ENCODE measurements around the gene MBD6.
"Not testable (repeated sequence)": the region's sequence is repeated elsewhere in the genome, so short reads cannot be mapped to it uniquely, and the experiment has no call there.

The MBD6 gene

DNA sequence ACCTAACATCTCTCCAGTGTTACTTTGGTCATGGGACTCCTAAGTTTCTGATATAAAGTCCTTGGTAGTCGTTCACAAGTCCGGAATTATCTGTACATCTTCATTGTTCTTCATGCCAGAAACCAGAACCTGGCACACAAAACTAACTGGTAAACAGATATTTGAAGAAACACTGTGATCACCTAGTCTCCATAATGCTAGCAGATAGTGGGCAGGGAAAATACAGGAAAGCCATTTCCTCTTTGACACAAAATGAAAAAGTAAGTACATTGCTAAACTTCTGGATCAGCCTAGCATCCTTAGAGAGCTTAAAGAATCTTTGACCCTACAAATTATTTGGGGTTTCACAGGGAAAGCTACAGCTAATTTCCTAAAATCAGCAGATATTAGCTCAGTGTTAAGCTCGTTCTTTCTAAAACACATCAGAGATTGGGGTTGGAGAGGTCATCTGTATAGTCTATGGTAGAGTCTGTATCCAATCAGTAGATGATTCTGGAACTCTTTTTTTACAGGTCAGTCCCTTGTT, 7.2 kb upstream of the MBD6 start:
- no peak for DNase-seq

DNA sequence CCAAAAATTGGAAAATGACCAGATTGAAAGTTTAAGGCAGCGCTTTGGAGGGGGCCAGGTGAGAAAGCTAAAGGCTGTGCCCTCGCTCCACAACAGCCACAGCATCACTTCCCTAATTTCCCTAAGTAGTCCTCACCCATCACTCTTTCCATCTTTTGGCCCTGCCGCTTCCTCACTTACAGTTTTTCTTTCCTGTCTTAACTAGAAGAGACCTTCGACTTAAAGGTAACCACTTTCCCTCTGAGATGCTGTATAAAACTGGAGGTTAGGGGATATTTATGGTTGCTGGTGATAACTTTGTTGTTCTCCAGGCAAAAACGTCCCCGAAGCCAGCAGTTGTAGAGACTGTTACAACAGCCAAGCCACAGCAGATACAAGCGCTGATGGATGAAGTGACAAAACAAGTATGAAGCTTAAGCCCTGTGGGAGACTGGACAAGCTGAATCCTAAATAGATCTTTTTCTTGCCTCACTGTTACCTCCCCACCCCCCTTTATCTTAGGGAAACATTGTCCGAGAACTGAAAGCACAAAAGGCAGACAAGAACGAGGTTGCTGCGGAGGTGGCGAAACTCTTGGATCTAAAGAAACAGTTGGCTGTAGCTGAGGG, 6.6 kb upstream of the MBD6 start:
- DNase-seq, result no peak

DNA sequence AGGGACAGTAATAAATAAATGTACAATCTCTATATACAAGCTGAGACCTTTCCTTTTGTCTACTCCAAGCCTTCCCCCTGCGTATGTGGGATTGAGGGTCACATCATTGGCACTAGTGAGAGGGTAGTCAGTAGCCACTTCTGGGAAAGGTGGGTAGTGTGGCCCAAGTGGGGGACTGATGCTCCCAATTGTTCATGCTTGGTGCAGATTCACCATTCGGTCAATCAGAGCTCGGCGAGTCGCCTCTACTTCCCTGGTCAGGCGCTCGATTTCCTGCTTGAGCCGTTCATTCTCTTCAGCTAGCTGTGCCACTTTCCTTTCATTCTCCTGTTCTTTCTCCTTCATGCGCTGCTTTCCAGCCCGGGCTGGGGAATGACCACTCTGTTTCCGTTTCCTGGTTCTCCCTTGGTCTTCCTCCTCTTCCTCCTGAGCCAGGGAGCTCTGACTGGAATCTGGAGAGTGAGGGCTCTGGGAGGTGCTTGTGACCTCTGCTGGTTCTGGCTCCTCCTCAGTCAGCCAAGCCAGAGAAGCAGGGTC, 5.9 kb upstream of the MBD6 start:
- no peak for DNase-seq

DNA sequence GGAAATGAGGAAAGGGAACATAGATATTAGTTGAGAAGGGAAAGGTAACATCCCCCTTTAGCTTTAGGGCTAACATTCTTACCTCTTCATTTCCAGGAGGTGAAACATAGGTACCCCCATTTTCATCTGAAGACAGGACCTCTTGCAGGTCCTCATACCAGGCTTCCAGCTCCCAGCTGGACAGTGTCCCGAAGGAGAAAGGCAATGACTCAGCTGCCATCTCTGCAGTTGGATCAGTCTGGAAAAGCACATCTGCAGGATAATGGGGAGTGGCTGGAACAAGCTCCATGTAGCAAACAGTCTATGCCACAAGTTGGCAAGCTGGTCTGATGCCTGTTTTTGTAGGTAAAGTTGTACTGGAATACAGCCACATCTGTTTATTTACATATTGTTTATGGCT, 5.4 kb upstream of the MBD6 start:
- DNase-seq, result no peak

DNA sequence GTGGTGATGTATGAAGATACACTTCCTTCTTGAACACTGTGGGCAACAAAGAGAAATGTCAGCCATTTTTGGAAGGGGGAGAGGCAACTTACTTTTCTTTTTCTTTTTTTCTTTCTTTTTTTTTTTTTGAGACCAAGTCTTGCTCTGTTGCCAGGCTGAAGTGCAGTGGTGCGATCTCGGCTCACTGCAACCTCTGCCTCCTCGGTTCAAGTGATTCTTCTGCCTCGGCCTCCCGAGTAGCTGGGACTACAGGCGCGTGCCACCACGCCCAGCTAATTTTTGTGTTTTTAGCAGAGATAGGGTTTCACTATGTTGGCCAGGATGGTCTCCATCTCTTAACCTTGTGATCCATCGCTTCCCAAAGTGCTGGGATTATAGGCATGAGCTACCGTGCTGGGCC, 4.9 kb upstream of the MBD6 start:
- not testable (repeated sequence) for DNase-seq

DNA sequence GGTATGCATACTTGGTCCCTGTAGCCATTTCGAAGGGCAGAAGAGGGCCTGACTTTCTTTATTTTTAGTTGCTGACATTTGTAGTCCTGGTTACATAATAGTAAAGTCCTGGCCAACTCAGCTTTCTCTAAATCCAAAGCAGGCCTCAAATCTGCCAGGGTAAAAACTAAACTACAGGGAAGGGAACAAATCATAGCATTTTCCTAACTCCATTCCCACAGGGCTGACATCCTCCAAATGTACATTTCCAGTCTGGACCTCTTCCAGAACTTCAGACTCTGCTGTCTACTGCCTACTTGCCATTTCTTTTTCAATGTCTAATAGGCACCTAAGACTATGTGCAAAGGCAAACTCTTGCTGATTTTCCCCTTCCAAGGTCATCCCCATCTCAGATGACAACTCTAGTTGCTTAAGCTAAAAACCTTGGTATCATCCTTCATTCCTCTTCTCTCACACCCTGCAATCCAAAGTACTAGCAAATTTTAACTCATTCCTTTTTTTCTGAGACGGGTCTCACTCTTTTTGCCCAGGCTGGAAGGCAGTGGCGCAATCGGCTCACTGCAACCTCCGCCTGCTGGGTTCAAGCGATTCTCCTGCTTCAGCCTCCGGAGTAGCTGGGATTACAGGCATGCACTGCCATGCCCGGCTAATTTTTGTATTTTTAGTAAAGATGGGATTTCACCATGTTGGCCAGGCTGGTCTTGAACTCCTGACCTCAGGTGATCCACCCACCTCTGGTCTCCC, 4.3 kb upstream of the MBD6 start:
- no peak for DNase-seq

DNA sequence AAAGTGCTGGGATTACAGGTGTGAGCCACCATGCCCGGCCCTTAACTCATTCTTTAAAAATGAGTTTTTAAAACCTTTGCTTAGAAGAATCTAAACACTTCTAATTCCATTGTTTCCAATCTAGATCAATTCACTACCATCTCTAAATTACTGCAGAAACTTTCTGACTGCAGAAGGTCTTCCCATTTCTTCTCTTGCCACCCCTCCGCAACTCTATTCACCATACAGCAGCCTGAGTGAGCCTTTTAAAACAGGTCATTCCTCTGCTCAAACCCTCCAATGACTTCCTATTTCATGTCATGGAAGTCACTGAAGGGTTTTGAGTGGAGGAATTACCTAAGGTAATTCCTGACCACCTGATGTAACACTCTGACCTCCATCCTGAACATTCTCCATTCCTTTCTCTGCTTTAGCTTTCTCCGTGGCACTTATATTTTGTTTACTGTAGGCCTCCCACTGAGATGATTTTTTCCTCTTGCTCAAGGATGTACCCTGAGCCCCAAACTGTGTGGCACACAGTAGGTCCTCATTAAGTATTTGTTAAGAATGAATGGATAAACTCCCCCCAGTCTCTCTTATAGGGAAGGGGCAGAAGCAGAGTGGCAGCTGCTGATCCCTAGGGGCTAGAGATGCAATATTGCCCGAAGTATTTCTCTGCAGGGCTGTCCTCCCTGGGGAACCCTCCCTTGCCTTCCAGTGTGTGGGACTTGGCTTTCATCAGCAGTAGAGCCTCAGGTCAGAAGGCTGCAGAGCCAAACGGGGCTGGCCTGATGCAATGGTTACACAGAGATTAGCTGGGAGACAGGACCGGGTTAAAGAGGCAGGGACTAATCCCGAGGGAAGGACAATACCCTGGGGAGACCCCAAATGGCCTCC, 3.5 kb upstream of the MBD6 start:
- DNase-seq, result no peak

DNA sequence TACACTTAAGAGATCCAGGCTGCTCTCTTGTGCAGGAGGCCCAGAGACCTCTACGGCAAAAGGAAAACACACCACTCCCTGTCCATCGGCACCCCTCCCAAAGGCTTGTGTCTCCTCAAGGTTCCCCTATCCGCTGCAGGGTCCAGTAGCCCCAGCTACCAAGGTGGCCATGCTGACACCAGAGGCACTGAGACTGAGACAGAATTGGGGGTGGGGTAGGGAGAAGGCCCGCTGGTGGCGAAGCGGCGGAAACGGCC, 2.9 kb upstream of the MBD6 start:
- peak; percentile 23 for DNase-seq

DNA sequence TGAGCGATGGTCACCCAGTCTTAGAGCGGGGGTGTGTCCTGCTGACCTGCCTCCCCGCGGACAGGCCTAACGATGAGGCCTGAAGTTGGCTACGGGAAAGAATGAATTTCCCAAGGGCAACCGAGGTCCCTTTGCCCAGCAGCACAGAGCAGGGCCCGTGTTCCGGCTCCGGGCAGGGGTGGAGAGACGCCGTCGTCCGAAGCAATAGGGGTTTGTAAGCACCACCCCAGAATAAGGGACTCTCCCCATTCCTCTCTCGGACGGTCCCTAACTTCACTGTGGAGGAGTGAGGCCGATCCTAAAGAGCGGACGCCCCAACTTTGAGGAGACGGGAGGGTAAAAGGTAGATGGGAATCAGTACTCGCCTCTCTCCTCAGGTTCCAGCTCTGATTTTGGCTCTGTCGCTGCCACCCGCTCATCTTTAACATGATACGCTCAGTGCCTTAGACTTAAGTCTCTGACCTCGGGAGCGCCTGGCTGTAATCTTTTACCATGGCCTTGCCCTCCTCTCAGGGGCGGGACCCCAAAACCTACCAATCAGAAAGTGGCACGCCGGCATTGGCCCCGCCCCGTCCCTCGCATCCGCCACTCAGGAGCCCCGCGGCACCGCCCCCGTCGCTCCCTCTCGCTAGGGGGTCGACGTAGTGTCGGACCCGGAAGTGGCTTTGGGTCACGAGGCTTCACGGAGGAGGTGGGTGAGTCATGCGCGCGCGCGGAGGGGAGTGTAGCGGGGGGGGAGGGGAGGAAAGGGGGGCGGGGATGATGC, 2.4 kb upstream of the MBD6 start, which contains the start of gene DDIT3:
Gene DDIT3, minus strand, starts transcription at position 462 of the 766 bp plus-strand sequence. CDS start 3,108 bp downstream, outside the sequence.
- DNase-seq, result peak; percentile 98

DNA sequence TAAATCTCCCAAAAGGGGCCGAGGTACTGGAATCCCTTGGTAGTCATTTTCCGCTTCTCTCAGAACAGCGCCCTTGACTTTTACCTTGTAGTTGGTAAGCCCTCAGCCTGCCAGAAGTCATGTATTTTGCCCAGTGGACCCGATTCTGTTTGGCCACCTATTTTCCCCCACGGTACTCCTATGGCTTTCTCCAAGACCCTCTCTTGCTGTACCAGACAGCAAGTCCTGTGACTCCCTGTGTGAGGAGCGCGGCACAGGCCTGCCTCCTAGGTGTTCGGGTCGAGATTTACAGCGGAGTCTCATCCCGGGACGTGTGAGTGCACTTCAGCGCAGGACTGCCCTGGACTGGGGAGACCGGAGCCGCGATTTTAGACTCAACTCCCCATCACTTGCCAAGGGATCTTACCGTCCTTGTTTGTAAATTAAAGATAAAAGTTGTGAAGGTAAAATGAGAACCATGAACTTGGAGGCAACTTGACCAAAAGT, 1.1 kb upstream of the MBD6 start:
- no peak for DNase-seq

DNA sequence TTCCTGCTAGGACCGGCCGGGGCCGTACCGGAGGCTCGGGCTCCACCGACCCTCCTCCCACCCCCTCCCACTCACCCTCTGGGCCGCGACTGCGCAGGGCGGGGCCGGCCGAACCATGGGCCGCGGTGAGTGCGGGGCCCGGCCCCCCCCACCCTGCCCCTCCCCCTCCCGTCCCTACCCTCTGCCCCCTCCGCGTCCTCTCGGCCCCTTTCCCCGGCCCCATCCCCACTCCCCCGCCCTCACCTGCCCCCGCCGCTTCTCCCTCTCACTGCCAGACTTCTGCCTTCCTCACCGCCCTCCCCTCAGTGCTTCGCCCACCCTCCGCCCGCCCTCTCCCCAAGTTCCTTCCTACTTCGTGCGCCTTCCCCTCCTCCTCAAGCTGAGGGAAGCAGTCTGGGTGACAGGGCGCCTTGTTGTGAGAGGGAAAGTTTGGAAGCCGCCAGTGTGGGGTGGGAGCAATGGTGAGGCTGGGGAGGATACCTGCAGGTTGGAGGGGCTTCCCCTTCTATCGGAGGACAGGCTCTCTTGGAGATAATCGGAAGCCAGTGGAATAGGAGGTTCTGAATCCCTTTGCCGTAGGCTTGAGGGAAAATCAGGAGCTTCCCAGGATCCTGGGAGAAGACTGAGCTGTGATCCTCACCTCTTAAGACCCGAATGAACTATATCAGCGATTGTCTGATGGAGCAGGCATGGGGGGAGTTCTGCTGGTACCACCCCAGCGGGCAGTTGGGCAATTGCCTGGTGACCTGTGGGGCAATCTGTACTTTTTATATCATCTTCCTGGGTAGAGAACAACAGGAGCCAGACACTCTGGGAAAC, 472 bp downstream of the MBD6 start:
- DNase-seq, result peak; percentile 19

DNA sequence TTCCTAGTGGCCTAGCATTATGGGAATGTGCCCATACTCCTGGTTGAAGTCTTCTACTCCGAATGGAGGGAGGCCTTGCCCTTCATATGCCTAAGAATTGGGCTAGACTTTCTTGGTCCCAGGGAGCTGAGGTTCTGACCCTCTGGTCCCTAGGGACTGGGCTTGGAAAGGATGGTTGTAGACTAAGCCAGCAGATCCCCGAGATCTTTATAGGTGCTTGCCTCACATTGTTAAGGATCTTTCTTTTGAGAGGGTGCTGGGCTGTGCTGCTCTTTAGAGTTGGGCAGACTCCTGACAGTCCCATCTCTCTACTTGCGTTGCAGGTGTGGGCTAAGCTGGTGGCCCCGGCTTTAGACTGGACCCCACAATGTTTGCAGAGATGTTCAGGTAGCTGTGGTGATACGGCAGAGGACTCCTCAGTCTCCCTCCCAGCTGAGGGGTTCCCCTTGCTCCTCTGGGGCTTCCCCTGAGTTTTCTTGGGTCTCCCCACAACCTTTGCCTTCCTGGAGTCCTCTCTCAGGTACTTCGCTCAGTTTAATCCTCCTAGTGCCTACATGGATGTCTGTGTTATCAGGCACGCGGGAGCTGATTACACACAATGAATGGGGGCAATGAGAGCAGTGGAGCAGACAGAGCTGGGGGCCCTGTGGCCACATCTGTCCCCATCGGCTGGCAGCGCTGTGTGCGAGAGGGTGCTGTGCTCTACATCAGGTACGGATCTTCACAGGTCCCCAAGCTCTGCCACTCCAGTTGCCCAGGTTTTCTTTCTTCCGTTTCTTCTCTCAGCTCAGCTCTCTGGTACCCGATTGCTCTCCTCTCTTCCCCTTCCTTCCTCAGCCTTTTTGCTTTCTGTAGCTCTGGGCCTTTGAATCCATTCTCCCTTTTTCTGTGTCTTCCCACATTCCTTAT, 1.3 kb downstream of the MBD6 start:
- no peak for DNase-seq

DNA sequence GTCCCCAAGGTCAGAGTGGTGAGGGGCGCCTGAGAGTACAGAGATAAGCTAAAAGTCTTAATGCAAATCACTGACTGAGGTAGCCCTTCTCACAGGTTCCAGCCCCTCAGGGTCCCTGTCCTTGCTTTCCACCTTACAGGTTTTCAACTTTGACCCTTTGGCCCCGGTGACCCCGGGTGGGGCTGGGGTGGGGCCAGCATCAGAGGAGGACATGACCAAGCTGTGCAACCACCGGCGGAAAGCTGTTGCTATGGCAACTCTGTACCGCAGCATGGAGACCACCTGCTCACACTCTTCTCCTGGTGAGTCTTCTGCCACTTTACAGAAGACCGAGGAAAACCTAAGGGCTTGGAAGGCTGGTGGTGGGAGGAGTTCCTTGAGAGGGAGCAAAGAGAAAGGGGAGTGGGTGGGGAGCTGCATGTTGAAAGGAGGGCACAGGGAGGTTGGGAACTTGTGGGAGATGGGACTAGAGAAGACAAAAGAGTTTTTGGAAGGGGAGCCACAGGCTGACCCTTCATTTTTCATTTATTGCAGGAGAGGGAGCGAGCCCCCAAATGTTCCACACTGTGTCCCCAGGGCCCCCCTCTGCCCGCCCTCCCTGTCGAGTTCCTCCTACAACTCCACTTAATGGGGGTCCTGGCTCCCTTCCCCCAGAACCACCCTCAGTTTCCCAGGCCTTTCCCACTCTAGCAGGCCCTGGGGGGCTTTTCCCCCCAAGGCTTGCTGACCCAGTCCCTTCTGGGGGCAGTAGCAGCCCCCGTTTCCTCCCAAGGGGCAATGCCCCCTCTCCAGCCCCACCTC, 2.4 kb downstream of the MBD6 start:
- DNase-seq, result no peak

DNA sequence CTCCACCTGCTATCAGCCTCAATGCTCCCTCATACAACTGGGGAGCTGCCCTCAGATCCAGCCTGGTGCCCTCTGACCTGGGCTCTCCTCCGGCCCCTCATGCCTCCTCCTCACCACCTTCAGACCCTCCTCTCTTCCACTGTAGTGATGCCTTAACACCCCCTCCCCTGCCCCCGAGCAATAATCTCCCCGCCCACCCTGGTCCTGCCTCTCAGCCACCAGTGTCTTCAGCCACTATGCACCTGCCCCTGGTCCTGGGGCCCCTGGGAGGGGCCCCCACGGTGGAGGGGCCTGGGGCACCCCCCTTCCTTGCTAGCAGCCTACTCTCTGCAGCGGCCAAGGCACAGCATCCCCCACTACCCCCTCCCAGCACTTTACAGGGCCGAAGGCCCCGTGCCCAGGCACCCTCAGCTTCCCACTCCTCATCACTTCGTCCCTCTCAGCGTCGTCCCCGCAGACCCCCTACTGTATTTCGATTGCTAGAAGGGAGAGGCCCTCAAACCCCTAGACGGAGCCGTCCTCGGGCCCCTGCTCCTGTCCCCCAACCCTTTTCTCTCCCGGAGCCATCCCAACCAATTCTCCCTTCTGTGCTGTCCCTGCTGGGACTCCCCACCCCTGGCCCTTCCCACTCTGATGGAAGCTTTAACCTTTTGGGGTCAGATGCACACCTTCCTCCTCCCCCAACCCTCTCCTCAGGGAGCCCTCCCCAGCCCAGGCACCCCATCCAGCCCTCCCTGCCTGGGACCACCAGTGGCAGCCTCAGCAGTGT, 3.2 kb downstream of the MBD6 start:
- DNase-seq, result no peak

DNA sequence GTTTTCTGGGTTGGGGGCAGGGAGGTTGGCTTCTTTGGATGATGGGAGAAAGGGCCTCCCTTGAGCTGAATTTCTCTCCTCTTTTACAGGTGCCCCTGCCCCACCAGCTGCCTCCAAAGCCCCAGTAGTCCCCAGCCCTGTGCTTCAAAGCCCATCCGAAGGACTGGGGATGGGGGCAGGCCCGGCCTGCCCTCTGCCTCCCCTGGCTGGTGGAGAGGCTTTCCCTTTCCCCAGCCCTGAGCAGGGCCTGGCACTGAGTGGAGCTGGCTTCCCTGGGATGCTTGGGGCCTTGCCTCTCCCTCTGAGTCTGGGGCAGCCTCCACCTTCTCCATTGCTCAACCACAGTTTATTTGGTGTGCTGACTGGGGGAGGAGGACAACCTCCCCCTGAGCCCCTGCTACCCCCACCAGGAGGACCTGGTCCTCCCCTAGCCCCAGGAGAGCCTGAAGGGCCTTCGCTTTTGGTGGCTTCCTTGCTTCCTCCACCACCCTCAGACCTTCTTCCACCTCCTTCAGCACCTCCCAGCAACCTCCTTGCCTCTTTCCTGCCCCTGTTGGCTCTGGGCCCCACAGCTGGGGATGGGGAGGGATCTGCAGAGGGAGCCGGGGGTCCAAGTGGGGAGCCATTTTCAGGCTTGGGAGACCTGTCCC, 4.0 kb downstream of the MBD6 start:
- DNase-seq, result no peak

DNA sequence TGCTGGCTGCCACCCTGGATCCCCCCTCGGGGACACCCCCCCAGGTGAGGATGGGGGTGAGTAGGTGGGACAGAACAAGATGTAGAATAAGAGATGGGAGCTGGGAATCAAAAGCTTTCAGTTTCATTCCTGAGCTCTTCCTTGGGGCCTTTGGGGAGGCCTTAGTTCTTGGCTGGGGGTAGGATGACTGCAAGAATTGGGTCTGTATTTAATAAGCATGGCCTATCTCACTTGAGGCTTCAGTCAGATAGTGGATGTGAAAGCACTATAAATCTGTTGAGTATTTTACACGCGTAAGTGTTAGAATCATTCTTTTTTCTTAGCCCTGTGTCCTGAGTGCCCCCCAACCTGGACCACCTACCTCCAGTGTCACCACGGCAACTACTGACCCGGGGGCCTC, 4.6 kb downstream of the MBD6 start:
- DNase-seq, result no peak

DNA sequence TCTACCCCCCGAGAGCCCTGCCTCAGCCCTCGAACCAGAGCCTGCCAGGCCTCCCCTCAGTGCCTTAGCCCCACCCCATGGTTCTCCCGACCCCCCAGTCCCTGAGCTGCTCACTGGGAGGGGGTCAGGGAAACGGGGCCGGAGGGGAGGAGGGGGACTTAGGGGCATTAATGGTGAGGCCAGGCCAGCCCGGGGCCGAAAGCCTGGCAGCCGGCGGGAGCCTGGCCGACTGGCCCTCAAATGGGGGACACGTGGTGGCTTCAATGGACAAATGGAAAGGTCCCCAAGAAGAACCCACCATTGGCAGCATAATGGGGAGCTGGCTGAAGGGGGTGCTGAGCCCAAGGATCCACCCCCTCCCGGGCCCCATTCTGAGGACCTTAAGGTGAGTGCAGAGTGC, 5.6 kb downstream of the MBD6 start:
- DNase-seq, result no peak

DNA sequence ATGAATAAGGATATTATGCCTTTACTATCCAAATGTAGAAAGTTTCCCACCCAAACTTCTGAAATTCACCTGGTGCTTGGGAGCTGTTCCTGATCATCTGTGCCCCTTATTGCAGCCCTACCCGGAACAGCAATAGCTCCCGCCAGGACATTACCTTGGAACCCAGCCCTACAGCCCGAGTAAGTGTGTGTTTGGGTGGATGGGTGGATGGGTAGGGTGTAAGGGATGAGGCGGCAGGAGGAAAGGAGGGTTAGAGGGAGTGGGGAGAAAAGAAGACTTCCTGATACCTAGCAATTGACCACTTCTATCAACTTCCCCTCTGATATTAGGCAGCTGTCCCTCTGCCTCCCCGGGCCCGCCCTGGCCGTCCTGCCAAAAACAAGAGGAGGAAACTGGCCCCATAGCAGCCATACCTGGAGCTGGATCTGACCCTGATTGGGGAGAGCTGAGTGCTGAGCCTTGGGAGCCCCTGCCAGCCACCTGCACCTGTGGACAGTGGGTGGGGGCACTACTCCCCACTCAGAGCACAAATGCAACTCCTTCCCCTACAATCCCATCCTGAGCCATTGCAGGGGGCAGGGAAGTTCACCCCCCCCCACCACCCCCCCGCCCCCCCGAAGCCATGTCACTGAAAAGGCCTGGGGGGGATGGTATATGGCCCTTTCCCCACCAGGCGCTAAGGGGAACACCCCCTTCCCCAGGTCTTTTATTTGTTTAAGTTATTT, 6.4 kb downstream of the MBD6 start:
- no peak for DNase-seq
